Measurements from ENCODE around the gene SH3GLB2. TPM values are rescaled to one million over a fixed set of nuclear protein-coding genes. Genes with fewer than 3 reads are reported as not detected.

The SH3GLB2 gene
- polyA plus RNA-seq (ENCODE audit: insufficient read length in 4 of 4) = 100 to 1,000 TPM; 102 to 144 (median 121) TPM

GRCh38 chr9:129028192-129028966 lies at the start of gene SH3GLB2:
Gene SH3GLB2 (minus strand): TSS chr9:129028331. CDS start chr9:129028154, 177 bp downstream.
- DNase-seq (ENCODE audit: low read depth in 4 of 4, low spot score in 3 of 4) = peak; percentile 77 to 89 (median 83)

- DNase-seq (ENCODE audit: low read depth in 4 of 4, low spot score in 3 of 4) = no peak
Measured at GRCh38 chr9:129077236-129077635, 49.1 kb upstream of the SH3GLB2 start.

DNA sequence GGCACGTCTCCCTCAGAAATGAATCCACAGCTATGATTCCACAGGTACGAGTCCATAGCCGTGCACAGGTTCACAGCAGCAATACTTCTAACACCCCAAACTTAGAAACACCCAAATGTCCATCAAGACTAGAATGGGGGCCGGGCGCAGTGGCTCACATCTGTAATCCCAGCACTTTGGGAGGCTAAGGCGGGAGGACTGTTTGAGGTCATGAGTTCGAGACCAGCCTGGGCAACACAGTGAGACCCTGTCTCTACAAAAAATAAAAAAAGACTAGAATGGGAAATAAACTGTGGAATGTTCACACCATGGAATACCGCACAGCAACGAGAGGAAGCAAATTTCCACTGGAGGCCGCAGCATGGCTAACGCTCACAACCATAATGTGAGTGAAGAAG lies 48.5 kb upstream of the SH3GLB2 start:
- DNase-seq (ENCODE audit: low read depth in 4 of 4, low spot score in 3 of 4) = no peak

DNA sequence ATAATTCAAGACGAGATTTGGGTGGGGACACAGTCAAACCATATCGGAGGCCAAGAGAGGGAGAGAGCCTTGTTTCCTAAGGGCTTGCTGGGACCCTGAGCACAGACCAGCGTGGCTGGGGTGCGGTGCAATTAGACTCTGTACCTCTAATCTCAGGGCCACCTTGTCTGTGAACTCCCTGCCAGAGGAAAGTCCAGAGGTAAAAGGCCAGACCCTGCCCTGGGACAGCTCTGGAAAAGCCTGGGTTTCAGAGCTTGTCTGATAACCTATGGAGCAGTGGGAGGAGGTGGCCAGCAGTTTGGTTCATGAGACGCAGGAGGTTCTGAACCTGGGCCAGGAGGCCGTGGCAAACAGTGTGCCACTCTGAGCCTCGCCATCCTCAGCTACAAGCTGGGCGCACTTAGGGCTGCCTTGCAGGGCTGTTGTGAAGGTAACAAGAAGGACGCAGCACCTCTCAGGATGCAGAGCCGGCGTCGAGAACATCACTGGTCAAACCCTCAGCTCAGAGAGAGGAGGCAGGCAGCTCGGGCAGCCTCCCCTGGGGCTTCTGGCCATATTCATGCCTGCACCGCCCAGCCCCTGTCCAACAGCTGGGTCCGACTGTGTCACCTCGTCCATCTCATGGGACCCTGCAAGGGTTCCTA lies 48.0 kb upstream of the SH3GLB2 start:
- DNase-seq (ENCODE audit: low read depth in 4 of 4, low spot score in 3 of 4) = no peak

- DNase-seq (ENCODE audit: low read depth in 4 of 4, low spot score in 3 of 4) = no peak
Measured at GRCh38 chr9:129074106-129074505, 46.0 kb upstream of the SH3GLB2 start.

DNA sequence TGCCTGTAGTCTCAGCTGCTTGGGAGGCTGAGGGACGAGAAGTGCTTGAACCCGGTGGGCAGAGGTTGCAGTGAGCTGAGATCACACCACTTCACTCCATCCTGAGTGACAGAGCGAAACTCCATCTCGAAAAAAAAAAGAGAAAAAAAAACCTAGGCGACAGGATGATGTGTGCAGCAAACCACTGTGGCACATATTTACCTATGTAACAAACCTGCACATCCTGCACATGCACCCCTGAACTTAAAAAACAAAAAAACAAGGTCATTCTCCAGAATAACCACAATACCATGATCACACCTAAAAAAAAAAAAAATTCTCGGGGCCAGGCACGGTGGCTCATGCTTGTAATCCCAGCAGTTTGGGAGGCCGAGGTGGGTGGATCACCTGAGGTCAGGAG lies 45.3 kb upstream of the SH3GLB2 start:
- no peak for DNase-seq (ENCODE audit: low read depth in 4 of 4, low spot score in 3 of 4)

DNA sequence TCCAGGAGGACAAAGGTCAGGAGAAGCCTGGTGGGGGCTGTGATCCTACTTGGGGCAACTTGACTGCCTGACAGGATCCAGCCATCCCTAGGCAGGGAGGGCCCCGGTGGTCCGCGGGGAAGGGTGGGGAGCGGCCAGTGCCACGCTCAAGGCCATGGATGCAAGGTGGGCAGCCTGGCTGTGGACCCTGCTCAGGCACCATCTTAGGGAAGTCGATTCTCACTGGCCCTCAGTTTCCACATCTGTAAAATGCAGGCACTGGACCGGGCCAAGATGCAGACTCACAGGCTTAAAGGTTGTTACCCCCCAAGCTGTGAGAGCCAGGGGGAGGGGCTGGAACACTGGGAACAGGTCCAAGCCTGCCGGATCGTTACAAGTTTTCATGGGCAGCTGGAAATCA lies 44.0 kb upstream of the SH3GLB2 start:
- no peak for DNase-seq (ENCODE audit: low read depth in 4 of 4, low spot score in 3 of 4)

GRCh38 chr9:129071526-129072126 lies 43.5 kb upstream of the SH3GLB2 start:
- no peak for DNase-seq (ENCODE audit: low read depth in 4 of 4, low spot score in 3 of 4)

DNA sequence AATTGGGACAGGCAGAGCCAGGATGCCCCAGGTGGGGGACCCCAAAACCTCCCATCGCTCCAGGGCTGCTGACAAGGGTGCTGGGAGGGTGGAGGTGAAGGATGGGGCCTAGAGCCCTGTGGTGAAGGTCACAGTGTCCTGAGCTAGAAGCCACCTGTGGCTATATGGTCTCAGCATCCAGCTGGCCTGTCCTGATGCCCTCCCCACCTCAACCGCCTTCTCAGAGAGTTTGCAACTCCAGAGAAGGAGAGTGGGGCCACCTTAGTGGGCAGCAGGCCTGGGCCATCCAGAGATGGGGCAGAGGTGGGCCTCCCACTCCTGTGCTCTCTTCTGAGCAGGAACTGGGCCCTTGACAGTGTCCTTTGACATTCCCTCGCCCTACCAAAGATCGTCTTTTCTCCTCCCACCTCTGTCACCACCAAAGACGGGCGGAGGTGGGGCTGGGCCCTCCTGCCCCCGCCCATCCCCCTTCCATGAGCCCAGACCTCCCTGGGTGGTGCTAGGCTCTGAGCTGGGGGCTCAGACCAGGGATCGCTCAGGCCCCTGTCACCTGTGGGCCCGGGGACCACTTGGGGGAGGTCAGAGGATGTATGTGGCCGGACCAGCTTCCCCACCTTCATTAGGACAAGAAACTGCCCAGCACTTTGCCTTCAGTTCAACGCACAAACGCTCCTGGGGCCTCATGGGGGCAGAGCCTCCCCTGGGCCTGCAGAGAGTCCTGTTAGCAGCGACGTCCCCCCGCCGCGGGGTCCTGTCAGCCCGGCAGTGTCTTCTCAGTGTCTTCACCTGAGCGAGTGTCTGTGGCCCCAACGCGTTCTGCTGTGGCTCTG lies 42.8 kb upstream of the SH3GLB2 start:
- no peak for DNase-seq (ENCODE audit: low read depth in 4 of 4, low spot score in 3 of 4)

- DNase-seq (ENCODE audit: low read depth in 4 of 4, low spot score in 3 of 4) = no peak
Measured at GRCh38 chr9:129069862-129070641, 41.9 kb upstream of the SH3GLB2 start.

- no peak for DNase-seq (ENCODE audit: low read depth in 4 of 4, low spot score in 3 of 4)
Measured at GRCh38 chr9:129068990-129069861, 41.1 kb upstream of the SH3GLB2 start.

- DNase-seq (ENCODE audit: low read depth in 4 of 4, low spot score in 3 of 4) = no peak
Measured at GRCh38 chr9:129068110-129068509, 40.0 kb upstream of the SH3GLB2 start.

GRCh38 chr9:129064499-129064908 lies 36.4 kb upstream of the SH3GLB2 start:
- no peak for DNase-seq (ENCODE audit: low read depth in 4 of 4, low spot score in 3 of 4)

DNA sequence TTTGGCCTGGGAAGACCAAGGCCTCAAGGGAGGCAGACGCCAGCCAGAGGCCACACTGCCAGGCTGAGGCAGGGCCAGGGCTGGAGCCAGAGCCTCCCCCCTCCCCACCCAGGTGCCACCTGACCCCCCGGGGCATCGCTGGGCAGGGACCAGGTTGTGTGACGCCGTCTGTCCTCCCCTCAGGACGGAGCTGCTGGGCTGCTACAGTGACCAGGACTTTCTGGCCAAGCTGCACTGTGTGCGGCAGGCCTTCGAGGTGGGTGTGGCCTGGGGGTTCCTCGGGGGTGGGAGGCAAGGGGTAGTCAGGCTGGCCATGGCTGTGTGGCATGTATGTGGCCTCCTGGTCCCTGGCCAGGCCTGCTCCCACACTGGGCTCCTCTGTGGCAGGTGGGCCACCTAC lies 34.9 kb upstream of the SH3GLB2 start:
- no peak for DNase-seq (ENCODE audit: low read depth in 4 of 4, low spot score in 3 of 4)

DNA sequence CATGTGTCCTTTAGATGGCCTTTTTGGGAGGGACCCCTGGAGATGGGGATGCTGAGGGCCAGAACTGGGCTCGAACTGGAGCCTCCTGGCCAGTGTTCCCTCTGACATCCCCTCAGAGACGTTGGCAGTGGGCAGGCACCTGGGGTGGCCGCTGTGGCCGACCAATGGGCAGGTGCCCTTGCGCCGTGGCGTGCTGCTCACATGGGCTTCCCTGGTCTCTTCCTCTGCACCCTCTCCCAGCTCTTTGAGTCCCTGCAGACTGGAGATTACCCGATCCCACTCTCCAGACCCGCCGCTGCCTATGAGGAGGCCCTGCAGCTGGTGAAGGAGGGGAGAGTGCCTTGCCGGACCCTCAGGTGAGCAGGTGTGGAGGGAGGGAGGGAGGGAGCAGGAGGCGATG lies 32.9 kb upstream of the SH3GLB2 start:
- no peak for DNase-seq (ENCODE audit: low read depth in 4 of 4, low spot score in 3 of 4)

- DNase-seq (ENCODE audit: low read depth in 4 of 4, low spot score in 3 of 4) = no peak
Measured at GRCh38 chr9:129059796-129060785, 32.0 kb upstream of the SH3GLB2 start.

- DNase-seq (ENCODE audit: low read depth in 4 of 4, low spot score in 3 of 4) = no peak
Measured at GRCh38 chr9:129058965-129059795, 31.0 kb upstream of the SH3GLB2 start.
